MM.1S (cell line): Measurements from ENCODE around the gene AP1G1.
"Not testable (repeated sequence)": the region's sequence is repeated elsewhere in the genome, so short reads cannot be mapped to it uniquely, and the experiment has no call there.

Source experiments
- CTCF ChIP-seq: fragments of 300-600 bp; sonication (generic); IDR thresholded peaks from 2 replicates; pipeline ENCODE4 v1.5.1; 2016; ENCODE audit warnings: antibody characterized with exemption, low read length, mixed read lengths
- EZH2 ChIP-seq: fragments of 300-600 bp; sonication (generic); optimal IDR thresholded peaks from 2 replicates; pipeline ENCODE3; 2017; ENCODE audit warnings: low read depth, mild to moderate bottlenecking, antibody characterized with exemption, low read length, mixed read lengths

- TF ChIP-seq CTCF, EZH2: not testable (repeated sequence)
Measured at GRCh38 chr16:71831698-71832097, 23.1 kb upstream of the AP1G1 start.
